SU-DHL-6 (cell line): Measurements from ENCODE around the gene UNK.

Source experiments
- H2AFZ ChIP-seq: fragments of 200-600 bp; sonication (generic); 2 replicates; pipeline ENCODE4 v1.6.1; 2014; ENCODE audit warnings: low read depth, mild to moderate bottlenecking, moderate library complexity, mixed read lengths, antibody characterized with exemption, low read length; ENCODE audit not compliant: severe bottlenecking
- H3F3A ChIP-seq: fragments of 200-600 bp; shearing (Covaris generic); 2 replicates; pipeline ENCODE4 v1.6.0; 2016; ENCODE audit warnings: antibody characterized with exemption, mild to moderate bottlenecking; ENCODE audit not compliant: insufficient read depth
- H3K27ac ChIP-seq: fragments of 200-600 bp; sonication (generic); 2 replicates; pipeline ENCODE4 v1.5.1; 2016; ENCODE audit warnings: low read depth, mild to moderate bottlenecking, low read length, moderate library complexity, mixed read lengths
- H3K27me3 ChIP-seq: fragments of 200-600 bp; sonication (generic), shearing (Covaris generic); 2 replicates; pipeline ENCODE4 v1.6.0; 2014; ENCODE audit warnings: mild to moderate bottlenecking, low read length
- H3K36me3 ChIP-seq: fragments of 200-600 bp; sonication (generic); 2 replicates; pipeline ENCODE4 v1.6.1; 2014; ENCODE audit warnings: mild to moderate bottlenecking, low read length, mixed read lengths
- H3K4me2 ChIP-seq: fragments of 300-600, 200-600 bp; shearing (Covaris generic), sonication (generic); 2 replicates; pipeline ENCODE4 v1.6.0; 2014; ENCODE audit warnings: low read length, low read depth, mild to moderate bottlenecking; ENCODE audit not compliant: poor library complexity, severe bottlenecking
- H3K4me3 ChIP-seq: fragments of 200-600 bp; sonication (generic); 2 replicates; pipeline ENCODE4 v1.5.1; 2014; ENCODE audit warnings: antibody characterized with exemption, low read length, mild to moderate bottlenecking, mixed read lengths; ENCODE audit not compliant: insufficient read depth, poor library complexity, severe bottlenecking
- H3K79me2 ChIP-seq: fragments of 200-600 bp; sonication (generic); 2 replicates; pipeline ENCODE4 v1.6.1; 2014; ENCODE audit warnings: mild to moderate bottlenecking, low read length, moderate library complexity; ENCODE audit not compliant: insufficient read depth
- H3K9ac ChIP-seq: fragments of 200-600 bp; sonication (generic); 2 replicates; pipeline ENCODE4 v1.7.0; 2014; ENCODE audit warnings: mild to moderate bottlenecking, low read length
- H3K9me2 ChIP-seq: fragments of 200-600 bp; sonication (generic); replicated peaks from 2 replicates; pipeline ENCODE4 v1.6.1; 2014; ENCODE audit warnings: low read length; ENCODE audit not compliant: insufficient read depth
- H3K9me3 ChIP-seq: fragments of 200-600 bp; sonication (generic); 2 replicates; pipeline ENCODE4 v1.6.1; 2014; ENCODE audit warnings: low read length, mixed read lengths; ENCODE audit not compliant: insufficient read depth
- H4K20me1 ChIP-seq: fragments of 200-600 bp; sonication (generic); 2 replicates; pipeline ENCODE4 v1.6.1; 2014; ENCODE audit warnings: low read depth, mild to moderate bottlenecking, antibody characterized with exemption, low read length, moderate library complexity, mixed read lengths
- CTCF ChIP-seq: fragments of 200-600 bp; sonication (generic); IDR thresholded peaks from one replicate; pipeline ENCODE4 v1.5.1; 2017; ENCODE audit warnings: antibody characterized with exemption, mild to moderate bottlenecking, low read length, moderate library complexity; ENCODE audit not compliant: insufficient read depth, poor library complexity, severe bottlenecking
- EZH2phosphoT487 ChIP-seq: fragments of 200-600 bp; sonication (generic), shearing (Covaris generic); conservative IDR thresholded peaks from 2 replicates; pipeline ENCODE4 v1.6.1; 2018; ENCODE audit warnings: mild to moderate bottlenecking, antibody characterized with exemption, low read length, moderate library complexity, mixed read lengths

Gene UNK

GRCh38 chr17:75836605-75837004 lies 52.0 kb downstream of the UNK start:
- Histone ChIP-seq H4K20me1 (no peaks in the 10 kb centered on the region), H3K9me2 (no peaks in the 10 kb centered on the region), H3K9ac (no peak overlapping the region), H2AFZ (no peak overlapping the region), H3K27ac (no peak overlapping the region), H3K9me3 (no peaks in the 10 kb centered on the region), H3F3A (no peaks in the 10 kb centered on the region), H3K79me2 (no peaks in the 10 kb centered on the region), H3K4me3 (no peak overlapping the region), H3K27me3 (no peaks in the 10 kb centered on the region), H3K36me3 (no peaks in the 10 kb centered on the region), H3K4me2 (no peak overlapping the region)
- TF ChIP-seq EZH2phosphoT487 (no peak), CTCF (no peak)

GRCh38 chr17:75837899-75838298 lies 53.3 kb downstream of the UNK start:
- no peaks in the 10 kb centered on the region for H3K36me3 ChIP-seq

GRCh38 chr17:75838410-75838809 lies 53.8 kb downstream of the UNK start:
- no peak overlapping the region for H3K9ac ChIP-seq
- H3K4me2 ChIP-seq, result no peak overlapping the region
- H3F3A ChIP-seq, result no peaks in the 10 kb centered on the region
- no peak overlapping the region for H2AFZ ChIP-seq
- TF ChIP-seq CTCF (no peak), EZH2phosphoT487 (no peak)
- H3K36me3 ChIP-seq, result no peaks in the 10 kb centered on the region
- H3K27me3 ChIP-seq, result no peaks in the 10 kb centered on the region
- H3K9me3 ChIP-seq, result no peaks in the 10 kb centered on the region
- no peaks in the 10 kb centered on the region for H4K20me1 ChIP-seq
- no peak overlapping the region for H3K27ac ChIP-seq
- H3K79me2 ChIP-seq, result no peaks in the 10 kb centered on the region
- H3K4me3 ChIP-seq, result no peak overlapping the region
- no peaks in the 10 kb centered on the region for H3K9me2 ChIP-seq

More at GRCh38 chr17:75837899-75838298, 53.3 kb downstream of the UNK start:
- Histone ChIP-seq H3K4me2 (no peak overlapping the region), H2AFZ (no peak overlapping the region), H3K79me2 (no peaks in the 10 kb centered on the region), H3K27ac (no peak overlapping the region), H3K27me3 (no peaks in the 10 kb centered on the region), H3K9me2 (no peaks in the 10 kb centered on the region), H3K9me3 (no peaks in the 10 kb centered on the region), H3F3A (no peaks in the 10 kb centered on the region), H4K20me1 (no peaks in the 10 kb centered on the region), H3K4me3 (no peak overlapping the region), H3K9ac (no peak overlapping the region)
- TF ChIP-seq CTCF (no peak), EZH2phosphoT487 (no peak)
